Testis (tissue), 3 donors: ENCODE measurements around the gene CUTC. TPM values are rescaled to one million over a fixed set of nuclear protein-coding genes. Genes with fewer than 3 reads are reported as not detected.
"Not testable (repeated sequence)": the region's sequence is repeated elsewhere in the genome, so short reads cannot be mapped to it uniquely, and the experiment has no call there.

Source experiments
- DNase-seq: peaks from one replicate; pipeline ENCODE4 v3.0.0-alpha.2; 2019
- H3K27ac ChIP-seq, 2 donors: fragments of 200-600 bp; sonication (generic); one replicate each; pipeline ENCODE4 v1.5.1; 2019
- H3K27me3 ChIP-seq: fragments of 200-600 bp; sonication (generic); one replicate; pipeline ENCODE4 v1.5.1; 2019
- H3K36me3 ChIP-seq: fragments of 200-600 bp; sonication (generic); one replicate; pipeline ENCODE4 v1.5.1; 2017; ENCODE audit warnings: low read depth; ENCODE audit errors: missing control alignments
- H3K4me1 ChIP-seq: fragments of 200-600 bp; sonication (generic); one replicate; pipeline ENCODE4 v1.5.1; 2019
- H3K4me3 ChIP-seq, 2 donors: fragments of 200-600 bp; sonication (generic); one replicate each; pipeline ENCODE4 v1.5.1; 2017 to 2019
- H3K9me3 ChIP-seq: fragments of 200-600 bp; sonication (generic); one replicate; pipeline ENCODE4 v1.5.1; 2017
- CTCF ChIP-seq, 3 experiments: fragments of 450-650 bp in 2 of 3; fragments of 200-600 bp in 1 of 3; sonication (generic) in 1 of 3; IDR thresholded peaks; one replicate each; pipeline ENCODE4 v1.5.1; 2016 to 2019; ENCODE audit warnings: antibody characterized with exemption in 3 of 3, mild to moderate bottlenecking in 2 of 3, moderate library complexity in 1 of 3
- POLR2A ChIP-seq: fragments of 450-650 bp; IDR thresholded peaks from one replicate; pipeline ENCODE4 v1.6.1; 2017; ENCODE audit warnings: antibody characterized with exemption, mild to moderate bottlenecking, moderate library complexity
- WGBS, 2 donors: methylation state at CpG; one replicate each; pipeline ENCODE4 v1.1.5; 2018; 5-methylcytosine and 5-hydroxymethylcytosine counted together
- intact Hi-C: fragments of 100-400 bp; cut with DNase I; formaldehyde crosslinking; loops from one replicate; pipeline ENCODE4 v1.15.1; 2023; ENCODE audit warnings: low total_unique reads
- polyA plus RNA-seq: library from polyadenylated mRNA; stranded (reverse); fragments of 350-450 nt; fragmentation: Illumina TruSeq; extraction: RNeasy Lipid Tissue Mini Kit (QIAGEN cat#74804); gene quantifications from one replicate; pipeline ENCODE4 v1.2.3, GENCODE V29; 2014; ENCODE audit warnings: low read depth, low replicate concordance; ENCODE audit not compliant: insufficient read depth
- total RNA-seq, 2 donors: library from RNA; depleted of rRNA; stranded (reverse); fragments of >200 nt; gene quantifications; one replicate each; pipeline ENCODE4 v1.2.3, GENCODE V29; 2016

CUTC gene
- total and polyA plus RNA-seq, 3 donors from 2014 or later = 35.7 to 98.5 (median 42.4) TPM

GRCh38 chr10:99740260-99740659, 8.2 kb downstream of the CUTC start:
- 90 to 95% methylated on average over 2 of the region's 2 CpGs for WGBS, 2 donors
- intact Hi-C loops = no loop called here
- H3K9me3 ChIP-seq = no peaks in the 10 kb centered on the region
- H3K4me1 ChIP-seq = no peaks in the 10 kb centered on the region
- TF ChIP-seq CTCF (IDR thresholded peaks at IDR 0.05) (no peak), POLR2A (no peak)
- H3K36me3 ChIP-seq = no peaks in the 10 kb centered on the region
- H3K27me3 ChIP-seq = no peaks in the 10 kb centered on the region
- no peak for DNase-seq
- H3K27ac ChIP-seq = no peak overlapping the region
- no peak overlapping the region for H3K4me3 ChIP-seq

GRCh38 chr10:99740933-99741559, 9.0 kb downstream of the CUTC start:
- intact Hi-C loops = no loop called here
- no peaks in the 10 kb centered on the region for H3K27me3 ChIP-seq
- H3K4me3 ChIP-seq = no peak overlapping the region
- DNase-seq = no peak
- H3K27ac ChIP-seq = no peak overlapping the region
- WGBS, 2 donors = 93 to 94% methylated on average over 3 of the region's 3 CpGs
- no peaks in the 10 kb centered on the region for H3K4me1 ChIP-seq
- no peak for TF ChIP-seq POLR2A
- TF ChIP-seq CTCF (IDR thresholded peaks at IDR 0.05) = no peak
- H3K9me3 ChIP-seq = no peaks in the 10 kb centered on the region
- no peaks in the 10 kb centered on the region for H3K36me3 ChIP-seq

GRCh38 chr10:99742254-99742653, 10.2 kb downstream of the CUTC start:
- no peak overlapping the region for H3K27ac ChIP-seq
- TF ChIP-seq CTCF (IDR thresholded peaks at IDR 0.05) (no peak), POLR2A (no peak)
- no peak for DNase-seq
- H3K4me1 ChIP-seq = no peaks in the 10 kb centered on the region
- intact Hi-C loops = no loop called here
- H3K27me3 ChIP-seq = no peaks in the 10 kb centered on the region
- no peak overlapping the region for H3K4me3 ChIP-seq
- H3K36me3 ChIP-seq = no peaks in the 10 kb centered on the region
- H3K9me3 ChIP-seq = no peaks in the 10 kb centered on the region

GRCh38 chr10:99742701-99743100, 10.7 kb downstream of the CUTC start:
- Histone ChIP-seq H3K4me1 (no peaks in the 10 kb centered on the region), H3K27ac (no peak overlapping the region), H3K36me3 (no peaks in the 10 kb centered on the region), H3K9me3 (no peaks in the 10 kb centered on the region), H3K4me3 (no peak overlapping the region), H3K27me3 (no peaks in the 10 kb centered on the region)
- 91 to 93% methylated on average over 2 of the region's 2 CpGs for WGBS, 2 donors
- intact Hi-C loops = no loop called here
- TF ChIP-seq POLR2A = no peak
- TF ChIP-seq CTCF (IDR thresholded peaks at IDR 0.05) = no peak
- DNase-seq = no peak

- H3K27ac ChIP-seq = no peak overlapping the region
- H3K27me3 ChIP-seq = no peaks in the 10 kb centered on the region
- TF ChIP-seq CTCF (IDR thresholded peaks at IDR 0.05) = no peak
- no peak for TF ChIP-seq POLR2A
- intact Hi-C loops = no loop called here
- H3K9me3 ChIP-seq = no peaks in the 10 kb centered on the region
- H3K36me3 ChIP-seq = no peaks in the 10 kb centered on the region
- H3K4me1 ChIP-seq = no peaks in the 10 kb centered on the region
- no peak overlapping the region for H3K4me3 ChIP-seq
- DNase-seq = no peak
- WGBS, 2 donors = 94 to 98% methylated on average over 3 of the region's 3 CpGs
Measured at GRCh38 chr10:99743841-99744240, 11.8 kb downstream of the CUTC start.

- H3K9me3 ChIP-seq, intact Hi-C loops, H3K4me3 ChIP-seq, H3K4me1 ChIP-seq, H3K27ac ChIP-seq, H3K27me3 ChIP-seq, DNase-seq, H3K36me3 ChIP-seq: not testable (repeated sequence)
- WGBS, 2 donors = 93 to 95% methylated on average over 2 of the region's 2 CpGs
Measured at GRCh38 chr10:99746166-99746565, 14.1 kb downstream of the CUTC start.
